ENCODE data around the gene CLDN25. TPM values are rescaled to one million over a fixed set of nuclear protein-coding genes. Genes with fewer than 3 reads are reported as not detected.

CLDN25 gene
- total and polyA plus RNA-seq, 2 of the 13 experiments (the other 11 are each of a cell fraction or from before 2014, with no cell fraction given), result not detected

DNA sequence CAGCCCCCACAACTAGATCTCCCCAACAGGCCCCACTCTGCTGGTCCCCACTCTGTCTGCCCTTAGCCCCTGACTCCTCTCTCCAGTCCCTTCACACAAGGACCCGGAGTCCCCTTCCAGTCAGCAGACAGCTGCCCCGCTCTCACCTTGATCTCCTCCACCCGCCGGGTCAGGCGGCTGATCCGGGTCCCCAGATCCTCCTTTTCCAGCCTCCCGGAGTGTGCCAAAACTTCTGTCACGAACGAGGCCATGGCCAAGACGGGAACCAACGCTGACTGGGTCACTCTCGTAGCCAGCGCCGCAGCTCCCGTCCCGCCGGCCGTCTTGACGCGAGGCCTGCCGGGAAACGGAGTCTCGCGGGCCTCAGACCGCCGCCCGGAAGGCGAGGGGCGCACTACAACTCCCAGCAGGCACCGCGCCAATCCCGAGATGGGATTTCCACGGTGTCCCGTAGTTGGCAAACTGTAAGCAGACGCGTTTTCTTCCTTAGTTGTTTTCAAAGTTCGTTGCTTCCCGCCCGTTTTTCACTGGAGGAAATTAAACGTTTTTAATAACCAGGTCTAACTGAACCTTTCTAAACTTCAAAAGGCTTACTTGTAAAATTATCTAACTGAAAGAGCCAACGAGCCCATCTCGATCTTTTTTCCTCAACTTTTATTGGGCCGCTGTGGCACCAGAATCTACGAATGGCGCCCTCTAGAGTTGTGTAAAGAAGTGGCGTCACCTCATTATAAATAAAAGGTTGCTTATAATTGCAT, 6.0 kb upstream of the CLDN25 start, which contains the start of gene ZW10 (continued):
- TF ChIP-seq, protein P1, sequence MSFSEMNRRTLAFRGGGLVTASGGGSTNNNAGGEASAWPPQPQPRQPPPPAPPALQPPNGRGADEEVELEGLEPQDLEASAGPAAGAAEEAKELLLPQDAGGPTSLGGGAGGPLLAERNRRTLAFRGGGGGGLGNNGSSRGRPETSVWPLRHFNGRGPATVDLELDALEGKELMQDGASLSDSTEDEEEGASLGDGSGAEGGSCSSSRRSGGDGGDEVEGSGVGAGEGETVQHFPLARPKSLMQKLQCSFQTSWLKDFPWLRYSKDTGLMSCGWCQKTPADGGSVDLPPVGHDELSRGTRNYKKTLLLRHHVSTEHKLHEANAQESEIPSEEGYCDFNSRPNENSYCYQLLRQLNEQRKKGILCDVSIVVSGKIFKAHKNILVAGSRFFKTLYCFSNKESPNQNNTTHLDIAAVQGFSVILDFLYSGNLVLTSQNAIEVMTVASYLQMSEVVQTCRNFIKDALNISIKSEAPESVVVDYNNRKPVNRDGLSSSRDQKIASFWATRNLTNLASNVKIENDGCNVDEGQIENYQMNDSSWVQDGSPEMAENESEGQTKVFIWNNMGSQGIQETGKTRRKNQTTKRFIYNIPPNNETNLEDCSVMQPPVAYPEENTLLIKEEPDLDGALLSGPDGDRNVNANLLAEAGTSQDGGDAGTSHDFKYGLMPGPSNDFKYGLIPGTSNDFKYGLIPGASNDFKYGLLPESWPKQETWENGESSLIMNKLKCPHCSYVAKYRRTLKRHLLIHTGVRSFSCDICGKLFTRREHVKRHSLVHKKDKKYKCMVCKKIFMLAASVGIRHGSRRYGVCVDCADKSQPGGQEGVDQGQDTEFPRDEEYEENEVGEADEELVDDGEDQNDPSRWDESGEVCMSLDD (CRISPR knock-in tag; IDR thresholded peaks at IDR 0.05; ENCODE audit: borderline replicate concordance), result 0 out of 2 replicates have a peak, but pooled peaks have one; percentile 50
- TF ChIP-seq CBFB (CRISPR knock-in tag; IDR thresholded peaks at IDR 0.05) (0 out of 2 replicates have a peak, but pooled peaks have one; percentile 53), SOX6 (IDR thresholded peaks at IDR 0.05) (no peak), SOX6 (CRISPR knock-in tag; IDR thresholded peaks at IDR 0.05) (peak; percentile 47; the same call in 1 of the 2 replicates), MATR3 (CRISPR knock-in tag; IDR thresholded peaks at IDR 0.05) (no peak), TMF1 (CRISPR knock-in tag; IDR thresholded peaks at IDR 0.05; ENCODE audit: low read depth) (peak; percentile 39; the same call in 1 of the 2 replicates), HNRNPL (IDR thresholded peaks at IDR 0.05; ENCODE audit: low read depth, low read length) (no peak), ZNF431 (CRISPR knock-in tag; IDR thresholded peaks at IDR 0.05; ENCODE audit: borderline replicate concordance, low read depth) (no peak), YEATS2 (CRISPR knock-in tag; IDR thresholded peaks at IDR 0.05; ENCODE audit: borderline replicate concordance) (peak; percentile 92), ZNF772 (CRISPR knock-in tag; IDR thresholded peaks at IDR 0.05) (peak; percentile 26; the same call in 1 of the 2 replicates), TCF7L2 (IDR thresholded peaks at IDR 0.05; ENCODE audit: low read depth, low read length) (no peak), NFRKB (IDR thresholded peaks at IDR 0.05) (no peak), ZNF24 (IDR thresholded peaks at IDR 0.05) (no peak), CBX5 (CRISPR knock-in tag; IDR thresholded peaks at IDR 0.05; ENCODE audit: borderline replicate concordance) (0 out of 2 replicates have a peak, but pooled peaks have one; percentile 21), EEA1 (CRISPR knock-in tag; IDR thresholded peaks at IDR 0.05; ENCODE audit: borderline replicate concordance) (no peak)
- TF ChIP-seq, protein P2, sequence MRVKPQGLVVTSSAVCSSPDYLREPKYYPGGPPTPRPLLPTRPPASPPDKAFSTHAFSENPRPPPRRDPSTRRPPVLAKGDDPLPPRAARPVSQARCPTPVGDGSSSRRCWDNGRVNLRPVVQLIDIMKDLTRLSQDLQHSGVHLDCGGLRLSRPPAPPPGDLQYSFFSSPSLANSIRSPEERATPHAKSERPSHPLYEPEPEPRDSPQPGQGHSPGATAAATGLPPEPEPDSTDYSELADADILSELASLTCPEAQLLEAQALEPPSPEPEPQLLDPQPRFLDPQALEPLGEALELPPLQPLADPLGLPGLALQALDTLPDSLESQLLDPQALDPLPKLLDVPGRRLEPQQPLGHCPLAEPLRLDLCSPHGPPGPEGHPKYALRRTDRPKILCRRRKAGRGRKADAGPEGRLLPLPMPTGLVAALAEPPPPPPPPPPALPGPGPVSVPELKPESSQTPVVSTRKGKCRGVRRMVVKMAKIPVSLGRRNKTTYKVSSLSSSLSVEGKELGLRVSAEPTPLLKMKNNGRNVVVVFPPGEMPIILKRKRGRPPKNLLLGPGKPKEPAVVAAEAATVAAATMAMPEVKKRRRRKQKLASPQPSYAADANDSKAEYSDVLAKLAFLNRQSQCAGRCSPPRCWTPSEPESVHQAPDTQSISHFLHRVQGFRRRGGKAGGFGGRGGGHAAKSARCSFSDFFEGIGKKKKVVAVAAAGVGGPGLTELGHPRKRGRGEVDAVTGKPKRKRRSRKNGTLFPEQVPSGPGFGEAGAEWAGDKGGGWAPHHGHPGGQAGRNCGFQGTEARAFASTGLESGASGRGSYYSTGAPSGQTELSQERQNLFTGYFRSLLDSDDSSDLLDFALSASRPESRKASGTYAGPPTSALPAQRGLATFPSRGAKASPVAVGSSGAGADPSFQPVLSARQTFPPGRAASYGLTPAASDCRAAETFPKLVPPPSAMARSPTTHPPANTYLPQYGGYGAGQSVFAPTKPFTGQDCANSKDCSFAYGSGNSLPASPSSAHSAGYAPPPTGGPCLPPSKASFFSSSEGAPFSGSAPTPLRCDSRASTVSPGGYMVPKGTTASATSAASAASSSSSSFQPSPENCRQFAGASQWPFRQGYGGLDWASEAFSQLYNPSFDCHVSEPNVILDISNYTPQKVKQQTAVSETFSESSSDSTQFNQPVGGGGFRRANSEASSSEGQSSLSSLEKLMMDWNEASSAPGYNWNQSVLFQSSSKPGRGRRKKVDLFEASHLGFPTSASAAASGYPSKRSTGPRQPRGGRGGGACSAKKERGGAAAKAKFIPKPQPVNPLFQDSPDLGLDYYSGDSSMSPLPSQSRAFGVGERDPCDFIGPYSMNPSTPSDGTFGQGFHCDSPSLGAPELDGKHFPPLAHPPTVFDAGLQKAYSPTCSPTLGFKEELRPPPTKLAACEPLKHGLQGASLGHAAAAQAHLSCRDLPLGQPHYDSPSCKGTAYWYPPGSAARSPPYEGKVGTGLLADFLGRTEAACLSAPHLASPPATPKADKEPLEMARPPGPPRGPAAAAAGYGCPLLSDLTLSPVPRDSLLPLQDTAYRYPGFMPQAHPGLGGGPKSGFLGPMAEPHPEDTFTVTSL (CRISPR knock-in tag; IDR thresholded peaks at IDR 0.05; ENCODE audit: borderline replicate concordance), result no peak
- TF ChIP-seq, protein P3, sequence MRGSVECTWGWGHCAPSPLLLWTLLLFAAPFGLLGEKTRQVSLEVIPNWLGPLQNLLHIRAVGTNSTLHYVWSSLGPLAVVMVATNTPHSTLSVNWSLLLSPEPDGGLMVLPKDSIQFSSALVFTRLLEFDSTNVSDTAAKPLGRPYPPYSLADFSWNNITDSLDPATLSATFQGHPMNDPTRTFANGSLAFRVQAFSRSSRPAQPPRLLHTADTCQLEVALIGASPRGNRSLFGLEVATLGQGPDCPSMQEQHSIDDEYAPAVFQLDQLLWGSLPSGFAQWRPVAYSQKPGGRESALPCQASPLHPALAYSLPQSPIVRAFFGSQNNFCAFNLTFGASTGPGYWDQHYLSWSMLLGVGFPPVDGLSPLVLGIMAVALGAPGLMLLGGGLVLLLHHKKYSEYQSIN (CRISPR knock-in tag; IDR thresholded peaks at IDR 0.05; ENCODE audit: borderline replicate concordance), result no peak
- TF ChIP-seq, protein P4, sequence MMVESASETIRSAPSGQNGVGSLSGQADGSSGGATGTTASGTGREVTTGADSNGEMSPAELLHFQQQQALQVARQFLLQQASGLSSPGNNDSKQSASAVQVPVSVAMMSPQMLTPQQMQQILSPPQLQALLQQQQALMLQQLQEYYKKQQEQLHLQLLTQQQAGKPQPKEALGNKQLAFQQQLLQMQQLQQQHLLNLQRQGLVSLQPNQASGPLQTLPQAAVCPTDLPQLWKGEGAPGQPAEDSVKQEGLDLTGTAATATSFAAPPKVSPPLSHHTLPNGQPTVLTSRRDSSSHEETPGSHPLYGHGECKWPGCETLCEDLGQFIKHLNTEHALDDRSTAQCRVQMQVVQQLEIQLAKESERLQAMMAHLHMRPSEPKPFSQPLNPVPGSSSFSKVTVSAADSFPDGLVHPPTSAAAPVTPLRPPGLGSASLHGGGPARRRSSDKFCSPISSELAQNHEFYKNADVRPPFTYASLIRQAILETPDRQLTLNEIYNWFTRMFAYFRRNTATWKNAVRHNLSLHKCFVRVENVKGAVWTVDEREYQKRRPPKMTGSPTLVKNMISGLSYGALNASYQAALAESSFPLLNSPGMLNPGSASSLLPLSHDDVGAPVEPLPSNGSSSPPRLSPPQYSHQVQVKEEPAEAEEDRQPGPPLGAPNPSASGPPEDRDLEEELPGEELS (CRISPR knock-in tag; IDR thresholded peaks at IDR 0.05), result no peak; the same call in 1 of the 2 replicates
